ENCODE measurements around the gene MAFF. TPM values are rescaled to one million over a fixed set of nuclear protein-coding genes. Genes with fewer than 3 reads are reported as not detected.

MAFF gene
- total RNA-seq, 2 donors from 2014 or later, result 4.7 to 5.5 TPM

DNA sequence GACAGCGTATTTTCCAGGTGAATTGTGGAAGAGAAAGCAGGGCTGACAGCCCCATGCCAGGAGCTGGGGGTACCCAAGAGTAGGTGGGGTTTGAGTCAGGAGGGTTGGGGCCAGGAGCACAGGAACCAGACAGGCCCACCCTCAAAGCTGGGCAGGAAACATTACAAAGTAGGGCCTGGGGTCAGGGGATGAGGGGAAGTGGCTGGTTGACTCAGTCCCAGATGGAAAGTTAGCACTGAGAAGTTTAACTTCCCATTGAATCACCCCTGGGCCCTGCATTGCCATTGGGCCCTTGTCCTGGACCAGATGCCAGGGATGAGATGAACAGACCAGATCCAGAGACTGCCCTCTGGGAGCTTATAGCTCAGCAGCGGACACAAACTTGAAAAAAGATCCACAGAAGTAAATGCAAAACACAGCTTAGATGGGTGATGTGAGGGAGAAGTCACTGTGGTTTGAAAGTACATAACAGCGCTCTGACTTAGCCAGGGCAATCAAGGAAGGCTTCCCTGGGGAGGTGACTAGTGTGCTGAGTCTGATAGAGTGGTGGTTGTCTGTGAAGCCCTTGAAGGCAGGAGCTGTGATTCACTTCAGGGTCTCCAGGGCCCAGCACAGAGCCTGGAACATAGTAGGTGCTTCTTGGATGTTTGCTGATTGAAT is 2.2 kb downstream of the MAFF start:
- Histone ChIP-seq H3K27ac (ENCODE audit: low read depth, low read length) (no peak overlapping the region), H3K4me1 (ENCODE audit: control insufficient read depth, insufficient read depth, low read length) (peaks cover 3% of the 10 kb centered on the region), H3K4me3 (ENCODE audit: low read length) (peak overlapping the region; percentile 80), H3K27me3 (ENCODE audit: control insufficient read depth, insufficient read depth, low read length, poor library complexity, severe bottlenecking) (peaks cover 6% of the 10 kb centered on the region), H3K9ac (ENCODE audit: extremely low read depth, low read length, poor library complexity, severe bottlenecking) (no peak overlapping the region), H3K36me3 (ENCODE audit: control insufficient read depth, insufficient read depth, low read length) (no peaks in the 10 kb centered on the region), H3K9me3 (ENCODE audit: control insufficient read depth, low read length) (no peaks in the 10 kb centered on the region)
- WGBS, 2 experiments (ENCODE audit: insufficient coverage in 1 of 2, insufficient read length in 1 of 2), result 90 to 96% methylated on average over 3 of the region's 3 CpGs
- DNase-seq, result no peak
- H3K4me3 Mint-ChIP-seq, result peak overlapping the region; percentile 72
- no peaks in the 10 kb centered on the region for H3K9me3 Mint-ChIP-seq
- no peak overlapping the region for H3K27ac Mint-ChIP-seq
- H3K36me3 Mint-ChIP-seq (ENCODE audit: low read depth), result no peaks in the 10 kb centered on the region
- TF ChIP-seq CTCF (conservative IDR thresholded peaks at IDR 0.05), result no peak
- peaks cover 11% of the 10 kb centered on the region for H3K27me3 Mint-ChIP-seq (ENCODE audit: insufficient read depth)
- peaks cover 10% of the 10 kb centered on the region for H3K4me1 Mint-ChIP-seq

DNA sequence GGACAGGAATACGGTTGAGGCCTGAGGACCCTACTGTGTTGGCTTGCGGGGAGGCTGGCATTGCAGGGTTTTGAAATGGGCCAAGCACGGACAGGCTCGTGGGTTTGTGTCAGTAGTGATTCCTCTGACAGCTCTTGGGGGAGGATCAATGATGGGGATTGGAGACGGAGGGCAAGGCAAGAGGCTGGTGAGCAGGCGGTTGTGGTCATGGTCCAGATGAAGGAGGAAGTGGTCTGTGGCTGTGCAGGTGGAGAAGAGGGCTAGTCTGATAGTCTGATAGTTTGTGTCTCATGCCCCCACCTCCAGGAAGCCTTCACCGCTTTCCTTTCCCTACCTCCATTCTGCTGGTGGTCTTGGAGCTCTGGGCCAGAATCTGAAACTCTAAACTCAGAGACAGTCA is 3.0 kb downstream of the MAFF start:
- H3K9ac ChIP-seq (ENCODE audit: extremely low read depth, low read length, poor library complexity, severe bottlenecking), result no peak overlapping the region
- Mint-ChIP-seq H3K27me3 (ENCODE audit: insufficient read depth) (peaks cover 9% of the 10 kb centered on the region), H3K4me3 (no peak overlapping the region), H3K36me3 (ENCODE audit: low read depth) (no peaks in the 10 kb centered on the region), H3K4me1 (peaks cover 10% of the 10 kb centered on the region), H3K9me3 (no peaks in the 10 kb centered on the region), H3K27ac (peak overlapping the region; percentile 39)
- H3K4me1 ChIP-seq (ENCODE audit: control insufficient read depth, insufficient read depth, low read length), result peaks cover 3% of the 10 kb centered on the region
- DNase-seq, result no peak
- no peak overlapping the region for H3K27ac ChIP-seq (ENCODE audit: low read depth, low read length)
- TF ChIP-seq CTCF (conservative IDR thresholded peaks at IDR 0.05), result no peak
- peaks cover 6% of the 10 kb centered on the region for H3K27me3 ChIP-seq (ENCODE audit: control insufficient read depth, insufficient read depth, low read length, poor library complexity, severe bottlenecking)
- H3K9me3 ChIP-seq (ENCODE audit: control insufficient read depth, low read length), result no peaks in the 10 kb centered on the region
- H3K4me3 ChIP-seq (ENCODE audit: low read length), result no peak overlapping the region
- H3K36me3 ChIP-seq (ENCODE audit: control insufficient read depth, insufficient read depth, low read length), result no peaks in the 10 kb centered on the region
- 91 to 96% methylated on average over 2 to 7 of the region's 7 CpGs for WGBS, 2 experiments (ENCODE audit: insufficient coverage in 1 of 2, insufficient read length in 1 of 2)

GRCh38 chr22:38205261-38206128 is 3.7 kb downstream of the MAFF start:
- no peak overlapping the region for H3K27ac ChIP-seq (ENCODE audit: low read depth, low read length)
- H3K27me3 ChIP-seq (ENCODE audit: control insufficient read depth, insufficient read depth, low read length, poor library complexity, severe bottlenecking), result peaks cover 6% of the 10 kb centered on the region
- peaks cover 9% of the 10 kb centered on the region for H3K27me3 Mint-ChIP-seq (ENCODE audit: insufficient read depth)
- DNase-seq, result no peak
- H3K27ac Mint-ChIP-seq, result no peak overlapping the region
- H3K4me3 Mint-ChIP-seq, result no peak overlapping the region
- no peaks in the 10 kb centered on the region for H3K9me3 Mint-ChIP-seq
- no peaks in the 10 kb centered on the region for H3K9me3 ChIP-seq (ENCODE audit: control insufficient read depth, low read length)
- H3K9ac ChIP-seq (ENCODE audit: extremely low read depth, low read length, poor library complexity, severe bottlenecking), result no peak overlapping the region
- WGBS, 2 experiments (ENCODE audit: insufficient coverage in 1 of 2, insufficient read length in 1 of 2), result 93 to 95% methylated on average over 12 to 14 of the region's 15 CpGs
- H3K4me1 Mint-ChIP-seq, result peaks cover 10% of the 10 kb centered on the region
- no peak for TF ChIP-seq CTCF (conservative IDR thresholded peaks at IDR 0.05)
- peaks cover 3% of the 10 kb centered on the region for H3K4me1 ChIP-seq (ENCODE audit: control insufficient read depth, insufficient read depth, low read length)
- H3K4me3 ChIP-seq (ENCODE audit: low read length), result no peak overlapping the region
- no peaks in the 10 kb centered on the region for H3K36me3 Mint-ChIP-seq (ENCODE audit: low read depth)
- no peaks in the 10 kb centered on the region for H3K36me3 ChIP-seq (ENCODE audit: control insufficient read depth, insufficient read depth, low read length)

Measured in endodermal cell (in vitro differentiated cells).